ENCODE measurements around the gene C2orf92. TPM values are rescaled to one million over a fixed set of nuclear protein-coding genes. Genes with fewer than 3 reads are reported as not detected.

The C2orf92 gene
- total RNA-seq, 2 donors from 2014 or later, result 4.6 to 5.0 TPM

DNA sequence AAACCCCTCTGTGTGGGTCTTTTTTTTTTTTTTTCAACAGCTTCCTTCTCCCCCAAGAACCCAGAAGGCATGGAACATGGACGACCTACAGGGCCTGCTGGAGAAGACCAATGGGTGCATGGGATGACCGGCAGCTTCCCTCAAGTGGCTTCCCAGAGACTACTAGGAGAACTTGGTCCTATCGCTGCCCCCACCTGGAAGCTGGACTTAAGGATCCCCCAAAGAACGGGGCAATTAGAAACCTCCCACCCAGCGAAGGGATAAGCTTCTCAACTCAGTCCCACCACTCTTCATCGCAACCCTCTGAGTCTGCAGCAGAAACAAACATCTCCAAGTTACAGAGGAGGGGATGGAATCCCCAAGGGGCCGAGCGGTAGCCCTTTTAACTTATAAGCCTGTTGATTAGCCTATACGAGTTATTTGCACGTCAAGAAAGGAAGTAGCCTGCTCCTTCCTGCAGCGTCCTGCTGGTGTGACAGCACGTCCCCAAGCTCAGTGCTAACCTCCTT lies 7.1 kb upstream of the C2orf92 start:
- Histone ChIP-seq H3K27me3 (no peaks in the 10 kb centered on the region), H3K9me3 (no peaks in the 10 kb centered on the region), H3K36me3 (peaks cover 9% of the 10 kb centered on the region), H3K9ac (ENCODE audit: low read depth in 2 of 2, low read length in 2 of 2) (peak overlapping the region; percentile 94 to 98), H3K27ac (peak overlapping the region; percentile 100), H3K4me1 (peaks cover 8% of the 10 kb centered on the region), H3K4me3 (peak overlapping the region; percentile 71)
- no peak for DNase-seq
- intact Hi-C loops (cut with DNase I), result loop anchor here (2.0 kb wide), 1 partner anchor 18 kb away; no protein-coding TSS in a partner anchor
- TF ChIP-seq, protein P1, sequence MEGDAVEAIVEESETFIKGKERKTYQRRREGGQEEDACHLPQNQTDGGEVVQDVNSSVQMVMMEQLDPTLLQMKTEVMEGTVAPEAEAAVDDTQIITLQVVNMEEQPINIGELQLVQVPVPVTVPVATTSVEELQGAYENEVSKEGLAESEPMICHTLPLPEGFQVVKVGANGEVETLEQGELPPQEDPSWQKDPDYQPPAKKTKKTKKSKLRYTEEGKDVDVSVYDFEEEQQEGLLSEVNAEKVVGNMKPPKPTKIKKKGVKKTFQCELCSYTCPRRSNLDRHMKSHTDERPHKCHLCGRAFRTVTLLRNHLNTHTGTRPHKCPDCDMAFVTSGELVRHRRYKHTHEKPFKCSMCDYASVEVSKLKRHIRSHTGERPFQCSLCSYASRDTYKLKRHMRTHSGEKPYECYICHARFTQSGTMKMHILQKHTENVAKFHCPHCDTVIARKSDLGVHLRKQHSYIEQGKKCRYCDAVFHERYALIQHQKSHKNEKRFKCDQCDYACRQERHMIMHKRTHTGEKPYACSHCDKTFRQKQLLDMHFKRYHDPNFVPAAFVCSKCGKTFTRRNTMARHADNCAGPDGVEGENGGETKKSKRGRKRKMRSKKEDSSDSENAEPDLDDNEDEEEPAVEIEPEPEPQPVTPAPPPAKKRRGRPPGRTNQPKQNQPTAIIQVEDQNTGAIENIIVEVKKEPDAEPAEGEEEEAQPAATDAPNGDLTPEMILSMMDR (IDR thresholded peaks at IDR 0.05), result no peak

DNA sequence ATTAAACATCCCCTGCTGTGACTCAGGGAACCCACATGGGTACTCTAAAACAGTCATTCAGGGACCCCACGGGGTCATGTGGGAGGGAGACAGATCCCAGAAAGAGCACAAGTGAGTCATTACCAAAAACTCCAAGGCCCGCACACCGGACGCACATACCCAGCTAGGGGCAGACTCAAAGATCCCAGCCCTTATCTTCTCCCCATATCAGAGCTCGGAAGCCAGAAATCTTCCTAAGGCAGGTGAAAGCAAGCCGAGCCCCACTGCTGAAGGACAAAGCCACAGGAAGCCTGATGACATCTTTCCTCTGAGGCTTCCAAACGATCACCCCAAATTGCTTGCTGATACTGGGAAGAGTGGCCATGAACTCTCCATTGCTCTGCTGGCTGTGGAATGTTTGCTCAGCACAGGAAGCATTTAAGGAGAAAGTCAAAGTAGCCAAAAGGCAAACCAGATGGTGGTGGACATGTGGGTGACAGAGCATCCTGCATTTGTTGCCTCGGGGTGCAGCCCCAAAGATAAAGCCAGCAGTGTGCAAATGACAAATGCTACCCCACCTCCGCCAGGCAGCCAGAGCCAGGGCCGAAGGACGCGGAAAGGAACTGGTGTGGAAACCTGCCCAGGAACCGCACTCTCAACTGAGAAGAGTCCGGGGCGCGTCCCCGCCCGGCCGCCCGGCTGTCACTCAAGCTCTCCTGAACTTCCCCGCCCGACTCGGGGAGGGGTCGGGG lies 6.5 kb upstream of the C2orf92 start:
- Histone ChIP-seq H3K4me3 (peak overlapping the region; percentile 71), H3K9me3 (no peaks in the 10 kb centered on the region), H3K27ac (peak overlapping the region; percentile 100), H3K27me3 (no peaks in the 10 kb centered on the region), H3K36me3 (peaks cover 2% of the 10 kb centered on the region), H3K4me1 (peaks cover 8% of the 10 kb centered on the region), H3K9ac (ENCODE audit: low read depth in 2 of 2, low read length in 2 of 2) (peak overlapping the region; percentile 94 to 98)
- DNase-seq, result peak; percentile 81
- TF ChIP-seq, protein P1 (IDR thresholded peaks at IDR 0.05), result no peak
- intact Hi-C loops (cut with DNase I), result loop anchor here (2.0 kb wide), 1 partner anchor 18 kb away; no protein-coding TSS in a partner anchor

DNA sequence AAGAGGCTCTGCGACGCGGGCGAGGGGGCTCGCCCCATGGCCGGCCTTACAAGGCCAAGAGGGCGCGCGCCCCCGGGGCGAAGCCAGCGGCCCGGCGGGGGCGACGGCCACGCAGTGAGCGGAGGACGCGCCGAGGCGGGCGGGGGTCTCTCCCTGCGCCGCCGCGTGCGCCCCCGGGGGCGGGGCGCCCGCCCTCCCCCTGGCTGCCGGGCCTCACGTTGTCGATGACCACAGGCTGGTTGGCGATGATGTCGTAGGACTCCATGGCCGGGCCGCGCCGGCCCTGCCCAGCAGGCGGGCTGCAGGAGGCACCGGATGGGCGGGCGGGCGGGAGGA lies 5.9 kb upstream of the C2orf92 start:
- Histone ChIP-seq H3K4me1 (peaks cover 8% of the 10 kb centered on the region), H3K9ac (ENCODE audit: low read depth in 2 of 2, low read length in 2 of 2) (peak overlapping the region; percentile 94 to 98), H3K36me3 (no peaks in the 10 kb centered on the region), H3K9me3 (no peaks in the 10 kb centered on the region), H3K27me3 (no peaks in the 10 kb centered on the region), H3K27ac (peak overlapping the region; percentile 100), H3K4me3 (peak overlapping the region; percentile 71)
- intact Hi-C loops (cut with DNase I), result loop anchor here (2.0 kb wide), 1 partner anchor 19 kb away; no protein-coding TSS in a partner anchor
- TF ChIP-seq, protein P1 (IDR thresholded peaks at IDR 0.05), result no peak
- no peak for DNase-seq

DNA sequence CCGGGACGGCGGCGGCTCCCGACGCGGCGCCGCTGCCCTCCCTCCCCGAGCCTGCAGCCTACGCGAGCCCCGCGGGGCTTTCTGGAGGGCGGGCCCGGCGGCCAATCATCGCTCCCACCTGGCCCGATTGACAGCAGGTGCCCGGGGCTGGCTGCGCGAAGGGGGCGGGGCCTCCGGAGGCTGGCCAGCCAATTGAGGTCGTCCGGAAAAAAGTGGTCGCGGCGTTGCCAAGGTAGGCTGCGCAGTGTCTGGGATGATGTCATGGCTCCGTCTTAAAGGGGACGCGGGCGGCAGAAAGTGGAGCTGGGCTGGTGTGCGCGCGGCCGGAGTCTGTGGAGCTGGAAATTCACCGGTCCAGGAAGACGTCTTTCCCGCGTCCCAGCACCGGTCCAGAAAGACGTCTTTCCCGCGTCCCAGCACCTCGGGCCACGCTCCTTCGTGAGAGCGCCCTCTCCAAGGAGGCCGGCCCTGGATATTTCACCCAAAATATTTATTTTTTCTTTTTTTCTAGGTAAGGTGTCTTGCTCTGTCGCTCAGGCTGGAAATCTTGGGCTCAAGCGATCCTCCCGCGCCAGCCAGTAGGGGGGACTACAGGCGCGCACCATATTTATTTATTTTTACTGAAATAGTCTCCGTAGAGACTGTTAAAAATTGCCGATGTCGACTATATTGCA lies 5.4 kb upstream of the C2orf92 start, which contains the start of gene ACTR1B:
Gene ACTR1B, minus strand, starts transcription at position 83 of the 674 bp plus-strand sequence. CDS start 154 bp downstream, outside the sequence.
- Histone ChIP-seq H3K27ac (peak within 1 kb of the TSS; percentile 100), H3K27me3 (no peaks in the 10 kb centered on the region), H3K9ac (ENCODE audit: low read depth in 2 of 2, low read length in 2 of 2) (peak within 1 kb of the TSS; percentile 94 to 98), H3K9me3 (no peaks in the 10 kb centered on the region), H3K4me1 (peaks cover 8% of the 10 kb centered on the region), H3K36me3 (no peaks in the 10 kb centered on the region), H3K4me3 (peak within 1 kb of the TSS; percentile 71)
- intact Hi-C loops (cut with DNase I), result loop anchor here (2.0 kb wide), 1 partner anchor 19 kb away; no protein-coding TSS in a partner anchor
- TF ChIP-seq, protein P1 (IDR thresholded peaks at IDR 0.05), result no peak
- peak; percentile 98 for DNase-seq

DNA sequence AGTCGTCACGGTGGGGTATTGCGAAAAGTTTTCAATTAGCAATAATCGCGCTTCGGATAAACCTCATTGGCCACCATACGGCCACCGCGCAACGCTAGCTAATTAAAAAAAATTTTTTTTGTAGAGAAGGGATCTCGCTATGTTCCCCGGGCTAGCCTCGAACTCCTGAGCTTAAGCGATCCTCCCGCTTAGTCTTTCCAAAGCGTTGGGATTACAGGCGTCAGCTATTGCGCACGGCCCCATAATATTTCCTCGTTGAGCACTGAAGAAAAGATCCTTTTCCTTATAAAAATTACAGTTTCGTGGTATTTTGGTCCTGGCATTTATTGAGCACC lies 4.9 kb upstream of the C2orf92 start:
- H3K36me3 ChIP-seq, result no peaks in the 10 kb centered on the region
- intact Hi-C loops (cut with DNase I), result no loop called here
- TF ChIP-seq, protein P1 (IDR thresholded peaks at IDR 0.05), result no peak
- H3K9ac ChIP-seq (ENCODE audit: low read depth in 2 of 2, low read length in 2 of 2), result peak overlapping the region; percentile 84 to 90
- H3K27ac ChIP-seq, result peak overlapping the region; percentile 100
- peak; percentile 38 for DNase-seq
- H3K4me1 ChIP-seq, result peaks cover 8% of the 10 kb centered on the region
- H3K27me3 ChIP-seq, result no peaks in the 10 kb centered on the region
- H3K4me3 ChIP-seq, result peak overlapping the region; percentile 71
- H3K9me3 ChIP-seq, result no peaks in the 10 kb centered on the region

Measured in colonic mucosa (tissue), 4 donors.